Caco-2 (cell line): ENCODE results near the gene DARS1. TPM values are rescaled to one million over a fixed set of nuclear protein-coding genes. Genes with fewer than 3 reads are reported as not detected.
"Not testable (repeated sequence)": the region's sequence is repeated elsewhere in the genome, so short reads cannot be mapped to it uniquely, and the experiment has no call there.

Source experiments
- BruUV-seq: library from RNA; stranded (reverse); fragments of 400-500 nt; replicated peaks from 2 replicates; lab custom pipeline; 2021; lab: Mats Ljungman, UMichigan
- CTCF ChIA-PET: fragments of 300-600 bp; sonication (Branson Sonifier 250); formaldehyde crosslinking; loops from one replicate; lab custom pipeline; 2022; ENCODE audit warnings: antibody characterized with exemption; lab: Charles Lee
- POLR2A ChIA-PET: fragments of 300-600 bp; sonication (Branson Sonifier 250); formaldehyde crosslinking; loops from one replicate; lab custom pipeline; 2022; ENCODE audit warnings: antibody characterized with exemption; lab: Charles Lee
- DNase-seq, 2 experiments: peaks; one replicate each; pipeline versions ENCODE4 v3.0.0 to v3.0.0-alpha.2; 2020 to 2022
- H3K27me3 ChIP-seq: replicated peaks from 2 replicates; pipeline ENCODE4 v1.6.0; 2011; ENCODE audit warnings: low read length; ENCODE audit not compliant: control insufficient read depth, insufficient read depth
- H3K36me3 ChIP-seq: 2 replicates; pipeline ENCODE4 v1.5.1; 2011; ENCODE audit warnings: low read length; ENCODE audit not compliant: control insufficient read depth, insufficient read depth
- H3K4me1 ChIP-seq: fragments of 250-450 bp; sonication (Bioruptor Pico); 2 replicates; pipeline ENCODE4 v1.5.1; 2020; ENCODE audit warnings: mild to moderate bottlenecking
- H3K4me3 ChIP-seq: 2 replicates; pipeline ENCODE4 v1.5.1; 2011; ENCODE audit warnings: low read depth, mild to moderate bottlenecking, control low read depth, low read length
- H3K9me3 ChIP-seq: fragments of 250-450 bp; sonication (Bioruptor Pico); 2 replicates; pipeline ENCODE4 v1.5.1; 2020; ENCODE audit warnings: mild to moderate bottlenecking, moderate library complexity
- H3K27ac Mint-ChIP-seq: one replicate; pipeline ENCODE4 v1.8.0; 2022; ENCODE audit warnings: mixed read lengths; ENCODE audit not compliant: unreplicated experiment
- H3K27me3 Mint-ChIP-seq: one replicate; pipeline ENCODE4 v1.8.0; 2022; ENCODE audit warnings: mixed read lengths; ENCODE audit not compliant: insufficient read depth, unreplicated experiment
- H3K36me3 Mint-ChIP-seq: one replicate; pipeline ENCODE4 v1.8.0; 2022; ENCODE audit warnings: mild to moderate bottlenecking, mixed read lengths; ENCODE audit not compliant: insufficient read depth, unreplicated experiment
- H3K4me1 Mint-ChIP-seq: one replicate; pipeline ENCODE4 v1.8.0; 2022; ENCODE audit warnings: low read depth, mixed read lengths; ENCODE audit not compliant: unreplicated experiment
- H3K4me3 Mint-ChIP-seq: one replicate; pipeline ENCODE4 v1.8.0; 2022; ENCODE audit warnings: mild to moderate bottlenecking, moderate library complexity, mixed read lengths; ENCODE audit not compliant: unreplicated experiment
- H3K9me3 Mint-ChIP-seq: one replicate; pipeline ENCODE4 v1.8.0; 2022; ENCODE audit warnings: mixed read lengths; ENCODE audit not compliant: unreplicated experiment
- CTCF ChIP-seq, 2 experiments: fragments of 200-600 bp in 1 of 2; IDR thresholded peaks; 1 replicate in 1 of 2; 2 replicates in 1 of 2; pipeline versions ENCODE4 v1.5.1 to v1.8.0; 2011 to 2022; ENCODE audit warnings: antibody characterized with exemption in 1 of 2, control low read depth in 1 of 2, inconsistent platforms in 1 of 2, low read depth in 1 of 2, low read length in 1 of 2, mild to moderate bottlenecking in 1 of 2, moderate library complexity in 1 of 2; ENCODE audit not compliant: insufficient read depth in 1 of 2, severe bottlenecking in 1 of 2, unreplicated experiment in 1 of 2
- intact Hi-C: fragments of 100-400 bp; cut with micrococcal nuclease; formaldehyde crosslinking; loops from one replicate; pipeline ENCODE4 v1.10.0; 2022; ENCODE audit not compliant: unreplicated experiment
- total RNA-seq: library from RNA; stranded (reverse); gene quantifications from 2 replicates; pipeline ENCODE4 v1.2.3, GENCODE V29; 2022

The DARS1 gene
- total RNA-seq, 1 experiment from 2014 or later, result 90.9 TPM

GRCh38 chr2:135890149-135890548, 95.3 kb downstream of the DARS1 start:
- intact Hi-C loops, result no loop called here
- BruUV-seq, result no TSS peak
- Histone ChIP-seq H3K4me3 (no peak overlapping the region), H3K4me1 (no peaks in the 10 kb centered on the region), H3K27me3 (no peaks in the 10 kb centered on the region), H3K36me3 (no peaks in the 10 kb centered on the region), H3K9me3 (peaks cover 6% of the 10 kb centered on the region)
- DNase-seq, result no peak
- Mint-ChIP-seq H3K27me3 (no peaks in the 10 kb centered on the region), H3K36me3 (no peaks in the 10 kb centered on the region), H3K4me3 (no peak overlapping the region), H3K9me3 (peaks cover 10% of the 10 kb centered on the region), H3K4me1 (no peaks in the 10 kb centered on the region), H3K27ac (no peak overlapping the region)
- no peak for TF ChIP-seq CTCF (IDR thresholded peaks at IDR 0.05; ENCODE audit: insufficient read depth in 1 of 2, low read depth in 1 of 2, low read length in 1 of 2, severe bottlenecking in 1 of 2, unreplicated experiment in 1 of 2)
- ChIA-PET POLR2A (no interaction called here), CTCF (no interaction called here)

- POLR2A ChIA-PET, H3K4me3 Mint-ChIP-seq, H3K4me1 ChIP-seq, H3K27ac Mint-ChIP-seq, H3K4me1 Mint-ChIP-seq, H3K27me3 ChIP-seq, H3K36me3 ChIP-seq, BruUV-seq, H3K4me3 ChIP-seq, H3K9me3 Mint-ChIP-seq, CTCF ChIA-PET, H3K36me3 Mint-ChIP-seq, intact Hi-C loops, DNase-seq, H3K27me3 Mint-ChIP-seq, H3K9me3 ChIP-seq: not testable (repeated sequence)
Observed at GRCh38 chr2:135888587-135888986, 96.8 kb downstream of the DARS1 start.

GRCh38 chr2:135885709-135886108, 99.7 kb downstream of the DARS1 start:
- ChIA-PET POLR2A (interaction anchor here (0.6 kb wide), 1 partner anchor 19 kb away, joined by 7 read pairs; no protein-coding TSS in a partner anchor), CTCF (interaction anchor here (0.5 kb wide), 1 partner anchor 18 kb away, joined by 3 read pairs; no protein-coding TSS in a partner anchor)
- H3K36me3 ChIP-seq, result no peaks in the 10 kb centered on the region
- H3K9me3 ChIP-seq, result peaks cover 6% of the 10 kb centered on the region
- H3K4me3 Mint-ChIP-seq, result no peak overlapping the region
- no peak for TF ChIP-seq CTCF (IDR thresholded peaks at IDR 0.05; ENCODE audit: insufficient read depth in 1 of 2, low read depth in 1 of 2, low read length in 1 of 2, severe bottlenecking in 1 of 2, unreplicated experiment in 1 of 2)
- H3K9me3 Mint-ChIP-seq, result peaks cover 10% of the 10 kb centered on the region
- DNase-seq, result no peak
- no peak overlapping the region for H3K27ac Mint-ChIP-seq
- intact Hi-C loops, result no loop called here
- H3K27me3 ChIP-seq, result no peaks in the 10 kb centered on the region
- no TSS peak for BruUV-seq
- H3K27me3 Mint-ChIP-seq, result no peaks in the 10 kb centered on the region
- no peaks in the 10 kb centered on the region for H3K36me3 Mint-ChIP-seq
- no peak overlapping the region for H3K4me3 ChIP-seq
- no peaks in the 10 kb centered on the region for H3K4me1 Mint-ChIP-seq
- no peaks in the 10 kb centered on the region for H3K4me1 ChIP-seq

GRCh38 chr2:135882415-135882814, 103.0 kb downstream of the DARS1 start:
- no peak overlapping the region for H3K4me3 ChIP-seq
- BruUV-seq, result no TSS peak
- ChIA-PET CTCF (no interaction called here), POLR2A (no interaction called here)
- Mint-ChIP-seq H3K36me3 (peaks cover 3% of the 10 kb centered on the region), H3K27ac (no peak overlapping the region), H3K27me3 (no peaks in the 10 kb centered on the region), H3K9me3 (no peaks in the 10 kb centered on the region), H3K4me3 (no peak overlapping the region), H3K4me1 (no peaks in the 10 kb centered on the region)
- intact Hi-C loops, result no loop called here
- no peaks in the 10 kb centered on the region for H3K9me3 ChIP-seq
- no peak for TF ChIP-seq CTCF (IDR thresholded peaks at IDR 0.05; ENCODE audit: insufficient read depth in 1 of 2, low read depth in 1 of 2, low read length in 1 of 2, severe bottlenecking in 1 of 2, unreplicated experiment in 1 of 2)
- no peaks in the 10 kb centered on the region for H3K36me3 ChIP-seq
- no peak for DNase-seq
- H3K27me3 ChIP-seq, result no peaks in the 10 kb centered on the region
- H3K4me1 ChIP-seq, result no peaks in the 10 kb centered on the region

GRCh38 chr2:135876770-135877169, 108.7 kb downstream of the DARS1 start:
- Mint-ChIP-seq H3K36me3 (peaks cover 37% of the 10 kb centered on the region), H3K27ac (peak overlapping the region; percentile 81), H3K4me3 (peak overlapping the region; percentile 81), H3K4me1 (peaks cover 21% of the 10 kb centered on the region)
- not testable (repeated sequence) for H3K9me3 Mint-ChIP-seq, H3K27me3 Mint-ChIP-seq, H3K9me3 ChIP-seq, BruUV-seq, DNase-seq, H3K36me3 ChIP-seq, H3K27me3 ChIP-seq
- ChIA-PET CTCF (interaction anchor here (1.0 kb wide), 1 partner anchor 37 kb away, joined by 5 read pairs; no protein-coding TSS in a partner anchor), POLR2A (interaction anchor here (0.6 to 1.3 kb wide), 10 partner anchors 11 to 1344 kb away, joined by 3 to 9 read pairs (median 6); partner anchors contain the start of gene DARS1)
- Histone ChIP-seq H3K4me1 (peaks cover 23% of the 10 kb centered on the region), H3K4me3 (peak overlapping the region; percentile 23)
- intact Hi-C loops, result loop anchor here (1.0 kb wide), 1 partner anchor 25 kb away; no protein-coding TSS in a partner anchor
